ENCODE results near the gene HACL1.
"Not testable (repeated sequence)": the region's sequence is repeated elsewhere in the genome, so short reads cannot be mapped to it uniquely, and the experiment has no call there.

Gene HACL1

DNA sequence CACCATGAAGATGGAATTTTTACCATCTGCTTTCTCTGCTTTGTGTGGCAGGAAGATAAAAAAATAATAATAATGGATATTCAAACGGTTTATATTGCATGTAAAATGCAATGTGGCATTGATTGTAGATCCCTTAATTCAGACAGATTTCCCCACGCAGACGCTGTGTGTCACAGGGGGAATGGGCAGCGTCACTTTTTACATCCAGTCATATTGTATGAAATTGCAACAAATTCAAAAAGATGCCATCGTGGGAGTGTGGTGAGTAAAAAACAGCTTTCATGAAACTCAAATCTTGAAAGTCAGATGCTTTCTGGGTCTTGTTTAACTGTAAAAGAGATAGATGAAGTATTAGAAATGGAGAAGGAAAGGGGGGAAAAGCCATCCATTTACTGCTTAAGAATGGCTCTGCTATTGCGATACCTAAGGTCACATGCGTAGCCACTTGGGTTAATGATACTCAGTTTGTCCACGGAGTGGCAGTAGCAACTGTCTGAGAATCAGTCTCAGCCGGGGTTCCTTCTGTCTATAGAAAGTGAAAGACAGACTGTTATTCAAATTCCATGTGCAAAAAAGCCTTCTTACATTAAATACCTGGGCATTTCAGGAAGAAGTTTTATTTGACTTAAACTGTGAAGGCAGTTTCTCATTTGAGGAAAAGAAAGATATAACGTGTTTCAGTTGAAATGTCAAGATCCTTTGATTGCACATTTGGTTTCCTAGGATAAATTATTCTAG lies 28.7 kb upstream of the HACL1 start:
- no peak for DNase-seq

DNA sequence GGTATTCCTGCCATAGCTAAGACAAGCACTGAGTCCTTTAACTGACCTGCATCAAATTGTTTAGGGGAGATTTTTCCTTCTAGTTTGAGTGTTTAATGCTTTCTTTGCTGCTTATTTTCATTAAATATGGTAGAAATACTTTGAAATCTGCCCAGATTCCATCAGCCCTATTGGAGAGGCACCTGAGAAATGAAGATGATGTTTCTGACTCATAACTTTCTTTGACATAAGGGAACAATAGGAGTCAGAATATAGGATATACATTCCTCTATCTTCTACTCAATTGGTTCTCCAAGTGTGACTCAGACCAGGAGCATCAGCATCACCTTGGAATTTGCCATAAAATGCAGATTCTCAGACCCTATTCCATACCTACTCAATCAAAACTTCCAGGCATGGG lies 27.6 kb upstream of the HACL1 start:
- DNase-seq = no peak

DNA sequence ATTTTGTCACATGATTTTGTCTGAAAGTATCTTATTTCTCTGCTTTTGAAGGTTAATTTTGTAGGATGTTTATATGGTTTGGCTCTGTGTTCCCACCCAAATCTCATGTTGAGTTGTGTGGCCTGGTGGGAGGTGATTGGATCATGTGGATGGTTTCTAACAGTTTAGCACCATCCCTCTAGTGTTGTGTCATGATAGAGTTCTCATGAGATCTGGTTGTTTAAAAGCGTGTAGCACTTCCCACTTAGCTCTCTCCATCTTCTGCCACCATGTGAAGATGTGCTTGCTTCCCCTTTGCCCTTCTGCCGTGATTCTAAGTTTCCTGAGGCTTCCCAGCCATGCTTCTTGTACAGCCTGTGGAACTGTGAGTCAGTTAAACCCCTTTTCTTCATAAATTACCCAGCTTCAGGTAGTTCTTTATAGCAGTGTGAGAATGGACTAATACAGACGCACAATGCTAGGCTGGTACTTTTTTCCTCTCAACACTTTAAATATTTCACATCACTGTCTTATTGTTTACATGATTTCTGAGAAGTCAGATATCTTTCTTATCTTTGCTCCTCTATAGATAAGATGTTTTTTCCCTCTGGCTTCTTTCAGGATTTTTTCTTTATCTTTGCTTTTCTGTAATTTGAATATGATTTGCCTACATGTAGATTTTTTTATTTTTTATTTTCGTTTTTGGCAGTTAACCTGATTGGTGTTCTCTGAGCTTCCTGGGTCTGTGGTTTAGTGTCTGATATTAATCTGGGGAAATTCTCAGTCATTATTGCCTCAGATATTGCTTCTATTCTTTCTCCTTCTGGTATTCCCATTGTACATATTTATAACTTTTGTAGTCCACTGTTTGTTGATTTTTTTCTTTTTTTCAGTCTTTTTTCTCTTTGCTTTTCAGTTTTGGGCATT lies 22.4 kb upstream of the HACL1 start:
- DNase-seq = no peak

DNA sequence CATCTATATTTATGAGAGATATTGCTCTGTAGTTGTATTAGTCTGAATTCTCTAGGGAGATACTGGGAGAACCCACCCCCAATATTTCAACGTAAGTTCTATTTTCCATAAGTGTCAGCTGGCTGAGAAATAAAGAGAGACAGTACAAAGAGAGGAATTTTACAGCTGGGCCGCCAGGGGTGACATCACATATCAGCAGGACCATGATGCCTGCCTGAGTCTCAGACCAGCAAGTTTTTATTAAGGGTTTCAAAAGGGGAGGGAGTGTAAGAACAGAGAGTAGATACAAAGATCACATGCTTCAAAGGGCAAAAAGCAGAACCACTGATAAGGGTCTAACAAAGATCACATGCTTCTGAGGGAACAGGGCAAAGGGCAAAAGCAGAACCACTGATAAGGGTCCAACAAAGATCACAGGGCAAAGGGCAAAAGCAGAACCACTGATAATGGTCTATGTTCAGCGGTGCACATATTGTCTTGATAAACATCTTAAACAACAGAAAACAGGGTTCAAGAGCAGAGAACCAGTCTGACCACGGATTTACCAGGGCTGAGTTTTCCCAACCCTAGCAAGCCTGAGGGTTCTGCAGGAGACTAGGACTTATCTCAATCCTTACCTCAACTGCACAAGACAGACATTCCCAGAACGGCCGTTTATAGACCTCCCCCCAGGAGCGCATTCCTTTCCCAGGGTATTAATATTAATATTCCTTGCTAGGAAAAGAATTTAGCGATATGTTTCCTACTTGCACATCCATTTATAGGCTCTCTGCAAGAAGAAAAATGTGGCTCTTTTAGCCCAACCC lies 18.5 kb upstream of the HACL1 start:
- DNase-seq = not testable (repeated sequence)

DNA sequence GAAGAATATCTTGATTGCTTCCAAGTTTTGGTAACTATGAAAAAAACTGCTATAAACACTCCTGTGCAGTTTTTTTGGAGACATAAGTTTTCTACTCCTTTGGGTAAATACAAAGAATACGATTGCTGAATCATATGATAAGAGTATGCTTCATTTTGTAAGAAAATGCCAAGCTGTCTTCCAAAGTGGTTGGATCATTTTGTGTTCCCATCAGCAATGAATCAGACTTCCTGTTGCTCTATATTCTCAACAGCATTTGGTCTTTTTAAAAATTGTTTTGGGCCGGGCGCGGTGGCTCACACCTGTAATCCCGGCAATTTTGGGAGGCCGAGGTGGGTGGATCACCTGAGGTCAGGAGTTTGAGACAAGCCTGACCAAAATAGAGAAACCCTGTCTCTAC lies 14.7 kb upstream of the HACL1 start:
- no peak for DNase-seq

DNA sequence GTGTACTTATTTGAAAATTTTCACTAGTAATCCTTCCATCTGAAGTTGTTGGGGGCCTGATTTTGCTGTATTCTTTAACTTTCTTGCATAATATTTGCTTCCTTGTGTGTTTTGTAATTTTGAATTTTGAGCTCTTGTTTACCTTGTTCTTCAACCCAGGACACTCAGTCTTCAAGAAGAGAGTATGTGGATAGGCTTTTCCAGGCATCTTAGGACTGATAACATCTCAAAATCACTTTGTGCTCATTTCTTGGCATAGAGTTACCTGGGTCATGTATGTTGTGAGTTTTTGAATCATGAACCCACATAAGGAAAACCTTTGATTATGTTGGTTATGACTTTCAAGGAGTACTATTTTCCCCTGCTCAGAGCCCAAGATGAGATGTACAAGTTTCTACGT lies 13.6 kb upstream of the HACL1 start:
- no peak for DNase-seq

DNA sequence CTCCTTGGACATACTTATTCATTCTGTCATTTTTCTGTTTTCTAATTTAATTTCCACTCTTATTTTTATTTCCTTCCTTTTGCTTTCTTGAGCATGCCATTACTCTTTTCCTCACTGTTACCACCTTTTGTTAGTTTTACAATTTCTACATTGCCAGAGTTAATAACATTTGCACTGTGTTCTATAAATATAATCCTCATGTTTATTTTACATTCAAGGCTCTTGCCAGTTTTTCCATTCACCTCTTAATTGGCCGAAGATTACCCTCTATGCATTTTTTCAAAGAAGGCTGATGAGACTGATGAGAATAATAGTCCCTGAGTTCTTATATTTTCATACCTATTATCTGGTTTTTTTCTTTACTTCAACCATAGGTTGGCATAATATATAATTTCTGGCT lies 10.6 kb upstream of the HACL1 start:
- no peak for DNase-seq

DNA sequence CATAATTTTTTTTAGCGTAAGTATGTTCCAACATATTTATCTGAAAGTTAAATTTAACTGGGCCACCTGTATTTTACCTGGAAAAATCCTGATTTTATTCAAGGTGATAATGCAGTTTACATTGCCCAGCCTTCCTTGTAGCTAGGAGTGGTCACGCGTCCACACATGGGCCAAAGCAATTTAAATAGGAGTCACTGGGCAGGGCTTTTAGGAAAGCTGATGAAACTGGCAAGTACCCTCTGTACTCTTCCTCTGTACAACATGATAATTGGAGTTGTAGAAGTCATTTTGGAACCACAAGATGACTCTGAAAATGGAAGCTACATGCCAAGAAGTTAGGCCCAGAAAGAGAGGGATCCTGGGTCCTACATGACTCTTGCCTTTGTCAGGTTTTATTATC lies 9.6 kb upstream of the HACL1 start:
- no peak for DNase-seq

DNA sequence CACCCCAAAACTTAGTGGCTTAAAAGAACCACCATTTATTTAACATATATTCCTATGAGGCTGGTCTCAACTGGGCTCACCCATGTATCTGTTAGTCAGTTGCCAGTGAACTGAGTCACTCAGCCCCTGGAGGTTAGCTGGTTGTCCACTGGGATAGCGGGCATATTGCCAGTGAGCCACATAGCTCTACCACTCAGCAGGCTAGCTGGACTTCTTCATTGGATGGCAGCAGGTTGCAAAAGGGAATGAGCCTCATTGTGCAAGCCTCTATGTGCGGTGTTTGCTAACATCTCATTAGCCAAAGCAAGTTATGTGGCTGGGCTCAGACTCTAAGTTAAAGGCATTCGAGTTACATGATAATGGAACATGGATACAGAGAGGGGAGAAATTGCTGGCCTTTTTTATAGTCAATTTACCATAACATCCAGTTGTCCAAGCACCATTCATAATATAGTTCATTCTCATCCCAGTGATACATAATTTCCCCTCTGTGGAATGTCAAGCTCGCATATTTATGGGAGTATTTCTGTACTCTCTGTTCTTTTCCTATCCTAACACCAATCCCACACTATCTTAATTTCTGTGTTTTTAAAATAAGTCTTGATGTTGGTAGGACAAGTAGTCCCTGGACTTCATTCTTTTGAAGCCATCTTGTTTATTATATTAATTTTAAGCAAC lies 8.9 kb upstream of the HACL1 start:
- no peak for DNase-seq

DNA sequence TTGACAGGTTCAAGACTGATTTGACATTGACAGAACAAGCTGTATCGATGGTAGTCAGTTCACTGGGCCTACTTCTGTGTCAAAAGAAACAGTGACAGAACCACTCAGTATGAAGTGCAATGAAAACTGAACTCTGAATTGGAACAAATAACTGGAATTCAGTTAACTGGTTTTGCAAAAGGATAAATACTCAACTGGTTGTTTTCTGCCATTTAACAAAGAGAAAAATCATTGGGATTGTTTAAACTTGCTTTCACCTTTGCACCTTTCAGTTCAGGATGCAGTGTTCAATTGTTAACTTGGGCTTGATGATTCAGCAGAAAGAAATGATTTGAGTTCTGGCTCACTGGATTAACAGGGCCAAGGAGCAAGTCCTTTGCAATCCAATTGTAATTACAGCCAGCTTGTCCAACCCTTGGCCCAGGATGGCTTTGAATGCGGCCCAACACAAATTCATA lies 5.1 kb upstream of the HACL1 start:
- DNase-seq = no peak

DNA sequence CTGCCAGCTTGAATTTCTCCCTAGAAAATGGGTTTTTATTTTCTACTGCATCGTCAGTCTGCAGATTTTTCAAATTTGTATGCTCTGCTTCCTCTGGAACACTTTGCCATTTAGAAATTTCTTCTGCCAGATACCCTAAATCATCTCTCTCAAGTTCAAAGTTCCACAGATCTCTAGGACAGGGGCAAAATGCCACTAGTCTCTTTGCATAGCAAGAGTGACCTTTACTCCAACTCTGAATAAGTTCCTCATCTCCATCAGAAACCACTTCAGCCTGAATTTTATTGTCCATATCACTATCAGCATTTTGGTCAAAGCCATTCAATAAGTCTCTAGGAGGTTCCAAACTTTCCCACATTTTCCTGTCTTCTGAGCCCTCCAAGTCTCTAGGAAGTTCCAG lies 3.2 kb upstream of the HACL1 start:
- not testable (repeated sequence) for DNase-seq

DNA sequence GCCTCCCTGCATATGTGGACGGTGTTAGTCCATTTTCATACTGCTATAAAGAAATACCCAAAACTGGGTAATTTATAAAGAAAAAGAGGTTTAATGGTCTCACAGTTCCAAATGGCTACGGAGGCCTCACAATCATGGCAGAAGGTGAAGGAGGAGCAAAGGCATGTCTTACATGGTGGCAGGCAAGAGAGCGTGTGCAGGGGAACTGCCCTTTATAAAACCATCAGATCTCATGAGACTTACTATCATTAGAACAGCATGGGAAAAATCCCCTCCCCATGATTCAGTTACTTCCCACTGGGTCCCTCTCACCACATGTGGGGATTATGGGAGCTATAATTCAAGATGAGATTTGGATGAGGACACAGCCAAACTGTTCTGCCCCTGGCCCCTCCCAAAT lies 1.4 kb upstream of the HACL1 start:
- not testable (repeated sequence) for DNase-seq

DNA sequence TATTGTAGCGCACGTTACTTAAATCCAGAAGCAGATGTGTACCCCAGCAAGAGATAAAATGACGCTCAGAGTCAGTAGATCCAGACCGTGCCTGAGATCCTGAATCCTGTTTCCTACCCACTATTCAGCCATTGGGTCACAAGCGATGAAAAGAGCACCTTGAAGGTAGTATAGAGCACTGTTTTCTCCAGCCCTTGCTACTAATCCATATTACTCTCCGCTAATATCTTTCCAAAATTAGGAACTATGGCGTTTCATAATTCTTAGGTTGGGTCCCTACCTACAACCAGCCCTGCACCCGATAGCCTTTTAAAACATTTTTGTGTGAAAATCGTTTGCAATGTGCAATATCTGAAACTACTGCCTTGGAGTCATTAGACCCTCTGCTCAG lies 772 bp upstream of the HACL1 start:
- DNase-seq = no peak

DNA sequence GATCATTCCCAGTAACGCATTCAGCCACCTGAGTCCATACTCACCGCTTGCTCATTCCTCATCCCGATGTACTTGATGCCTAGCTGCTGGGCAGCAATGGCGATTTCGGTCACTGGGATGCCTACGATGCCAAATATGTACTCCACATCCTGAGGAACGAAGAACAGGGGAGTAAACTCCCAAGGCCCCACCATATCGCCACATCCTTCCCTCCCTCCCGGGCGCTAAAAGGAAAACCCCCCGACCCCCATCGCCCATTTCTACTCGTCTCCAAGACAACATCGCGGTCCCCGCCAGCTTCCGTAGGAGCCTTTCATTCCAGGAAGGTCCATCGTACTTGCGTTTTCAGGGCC lies 347 bp downstream of the HACL1 start:
- DNase-seq = no peak

DNA sequence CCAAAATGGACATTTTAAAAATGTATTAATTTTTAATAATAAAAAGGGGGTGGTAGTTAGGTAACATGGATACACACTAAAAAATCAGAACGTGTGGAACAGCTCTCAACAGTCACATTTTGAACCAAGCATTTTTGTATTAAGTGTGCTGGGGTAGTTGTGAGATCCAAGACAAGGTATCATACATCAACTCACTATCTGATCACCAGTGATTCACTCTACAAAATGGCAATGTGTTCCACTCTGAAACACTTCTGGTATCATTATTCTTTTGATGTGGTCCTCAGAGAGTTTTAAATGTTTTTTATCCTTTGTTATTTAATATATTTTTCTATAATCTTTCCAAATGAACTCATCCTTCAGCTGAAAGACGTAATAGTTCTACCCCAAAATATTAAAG lies 5.4 kb downstream of the HACL1 start:
- no peak for DNase-seq

DNA sequence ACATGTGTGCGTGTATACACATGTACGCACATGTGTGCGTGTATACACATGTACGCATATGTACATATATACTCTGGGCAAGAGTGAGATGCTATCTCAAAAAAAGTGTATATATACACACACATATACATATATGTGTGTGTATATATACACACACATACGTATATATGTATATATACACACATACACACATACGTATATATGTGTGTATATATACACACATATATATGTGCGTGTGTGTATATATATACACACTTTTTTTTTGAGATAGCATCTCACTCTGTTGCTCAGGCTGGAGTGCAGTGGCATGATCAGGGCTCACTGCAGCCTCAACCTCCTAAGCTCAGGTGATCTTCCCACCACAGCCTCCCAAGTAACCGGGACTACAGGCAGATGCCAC lies 8.4 kb downstream of the HACL1 start:
- no peak for DNase-seq

DNA sequence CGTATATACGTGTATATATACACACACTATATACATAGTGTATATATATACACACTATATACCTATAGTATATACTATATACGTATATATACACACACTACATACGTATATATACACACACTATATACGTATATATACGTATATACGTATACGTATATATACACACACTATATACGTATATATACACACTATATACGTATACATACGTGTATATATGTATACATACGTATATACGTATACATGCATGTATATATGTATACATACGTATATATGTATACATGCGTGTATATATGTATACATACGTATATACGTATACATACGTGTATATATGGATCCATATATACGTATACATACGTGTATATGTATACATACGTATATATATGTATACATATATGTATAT lies 9.4 kb downstream of the HACL1 start:
- DNase-seq = no peak

DNA sequence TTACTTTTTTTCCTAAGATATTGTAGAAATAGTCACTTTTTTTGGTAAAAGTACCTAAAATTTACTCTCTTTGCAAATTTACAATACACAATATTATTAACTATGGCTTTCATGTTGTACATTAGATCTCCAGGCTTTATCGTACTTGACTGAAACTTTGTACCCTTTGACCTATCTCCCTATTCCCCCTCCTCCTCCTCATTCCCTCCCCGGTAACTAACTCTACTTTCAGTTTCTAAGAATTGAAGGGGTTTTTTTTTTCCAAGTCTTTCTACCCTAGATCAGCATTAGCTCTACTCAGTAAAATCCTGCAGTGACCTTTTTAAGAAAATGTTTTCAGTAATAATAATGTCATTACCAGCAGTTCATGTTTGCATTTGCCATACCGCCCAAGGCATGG lies 10.1 kb downstream of the HACL1 start:
- DNase-seq = no peak

DNA sequence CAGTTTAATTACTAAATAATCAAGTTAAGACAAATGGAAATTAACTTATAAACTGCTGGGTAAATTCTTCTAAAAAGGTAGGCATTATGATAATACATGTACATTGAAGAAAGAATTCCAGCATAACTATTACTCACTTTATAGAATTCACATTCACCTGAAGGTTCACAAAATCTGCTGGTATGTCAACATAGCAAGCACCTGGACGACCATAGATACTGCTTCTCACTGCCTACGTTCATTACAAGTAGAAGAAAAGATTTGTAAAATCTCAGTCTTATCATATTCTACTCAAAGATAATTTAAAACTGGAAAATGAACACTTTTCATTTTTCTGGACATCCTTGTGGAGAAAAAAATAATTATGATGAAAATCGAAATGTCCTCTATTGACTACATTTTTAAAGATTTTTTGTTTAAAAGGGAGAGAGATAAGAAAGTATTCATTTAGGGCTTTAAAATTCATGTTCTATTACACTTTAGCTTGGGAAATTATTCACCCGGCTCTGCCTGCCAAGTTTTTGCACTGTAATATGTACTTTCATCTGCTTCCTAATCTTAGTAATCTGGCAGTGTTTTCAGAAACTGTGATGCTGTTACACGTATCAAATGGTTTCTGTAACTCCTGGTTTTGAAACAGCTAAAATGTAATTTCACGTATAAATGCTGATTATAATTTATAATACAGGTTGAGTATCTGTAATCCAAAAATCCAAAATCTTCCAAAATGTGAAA lies 16.1 kb downstream of the HACL1 start:
- no peak for DNase-seq

DNA sequence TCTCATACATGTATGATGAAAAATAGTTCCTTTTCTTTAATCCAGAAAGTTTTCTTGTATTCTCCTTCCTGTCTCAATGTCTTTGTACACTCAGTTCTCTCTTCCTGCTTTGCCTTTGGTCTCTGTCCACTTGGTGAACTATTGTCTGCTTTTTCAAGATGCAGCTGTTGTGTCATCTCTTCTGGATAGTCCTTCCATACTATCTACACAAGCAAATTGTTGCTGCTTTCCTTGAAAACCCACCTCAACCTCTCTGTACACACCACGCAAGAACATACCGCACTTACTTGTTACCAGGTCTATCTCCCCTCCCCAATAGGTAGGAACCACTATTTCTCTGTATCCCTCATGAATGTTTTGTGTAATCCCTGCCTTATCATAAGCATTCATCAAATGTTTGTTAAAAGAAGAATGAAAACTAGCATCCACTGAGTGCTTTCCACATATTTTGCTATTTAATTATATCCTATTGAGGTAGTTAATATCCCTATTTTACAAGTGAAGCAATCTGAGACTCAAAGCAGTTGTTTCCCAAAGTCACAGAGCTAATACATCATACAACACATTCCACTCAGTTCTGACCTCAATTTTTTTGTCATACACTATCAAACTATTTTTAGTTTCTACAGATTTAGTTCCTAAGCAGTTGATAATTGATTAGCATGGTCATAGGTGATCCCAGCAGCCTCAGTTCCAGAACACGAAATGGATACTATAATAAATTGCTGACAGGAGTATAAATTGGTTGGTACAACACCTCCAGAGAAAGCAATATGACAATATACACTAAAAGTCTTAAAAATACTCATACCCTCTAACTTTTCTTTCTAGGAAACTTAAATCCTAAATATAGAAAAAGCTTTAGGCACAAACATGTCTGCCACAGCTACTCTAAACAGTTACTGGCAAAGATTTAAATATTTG lies 19.6 kb downstream of the HACL1 start:
- no peak for DNase-seq

DNA sequence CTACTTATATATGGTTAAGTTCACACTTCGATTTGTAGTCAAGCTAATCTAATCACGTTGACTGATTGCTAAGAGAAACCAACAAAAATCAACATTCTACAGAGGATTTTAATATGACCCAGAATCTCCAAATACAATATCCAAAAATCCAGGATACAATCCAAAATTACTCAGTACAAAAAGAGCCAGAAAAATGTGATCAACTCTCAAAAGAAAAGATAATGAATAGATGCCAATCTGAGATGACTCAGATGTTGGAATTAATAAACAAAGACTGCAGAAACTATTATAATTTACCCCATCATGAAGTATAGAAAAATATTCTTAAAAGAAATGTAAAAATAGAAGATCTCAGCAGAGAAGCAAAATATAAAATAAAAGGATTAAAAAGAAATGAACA lies 22.3 kb downstream of the HACL1 start:
- DNase-seq = no peak

Data from NCI-H1417 treated with DMSO at 0.1 percent for 48 hours (cell line).